Measurements from ENCODE around the gene CST9.
"Not testable (repeated sequence)": the region's sequence is repeated elsewhere in the genome, so short reads cannot be mapped to it uniquely, and the experiment has no call there.

The CST9 gene

DNA sequence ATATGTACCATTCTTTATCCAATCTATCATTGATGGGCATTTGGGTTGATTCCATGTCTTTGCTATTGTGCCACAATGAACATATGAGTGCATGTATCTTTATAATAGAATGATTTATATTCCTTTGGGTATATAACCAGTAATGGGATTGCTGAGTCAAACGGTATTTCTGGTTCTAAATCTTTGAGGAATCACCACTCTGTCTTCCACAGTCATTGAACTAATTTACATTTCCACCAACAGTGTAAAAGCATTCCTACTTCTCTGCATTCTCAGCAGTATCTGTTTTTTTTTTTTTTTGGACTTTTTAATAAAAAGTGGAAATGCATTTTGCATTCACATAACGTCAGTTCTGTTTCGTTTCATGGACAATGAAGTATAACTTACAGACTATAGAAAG, 16.7 kb upstream of the CST9 start:
- not testable (repeated sequence) for DNase-seq

DNA sequence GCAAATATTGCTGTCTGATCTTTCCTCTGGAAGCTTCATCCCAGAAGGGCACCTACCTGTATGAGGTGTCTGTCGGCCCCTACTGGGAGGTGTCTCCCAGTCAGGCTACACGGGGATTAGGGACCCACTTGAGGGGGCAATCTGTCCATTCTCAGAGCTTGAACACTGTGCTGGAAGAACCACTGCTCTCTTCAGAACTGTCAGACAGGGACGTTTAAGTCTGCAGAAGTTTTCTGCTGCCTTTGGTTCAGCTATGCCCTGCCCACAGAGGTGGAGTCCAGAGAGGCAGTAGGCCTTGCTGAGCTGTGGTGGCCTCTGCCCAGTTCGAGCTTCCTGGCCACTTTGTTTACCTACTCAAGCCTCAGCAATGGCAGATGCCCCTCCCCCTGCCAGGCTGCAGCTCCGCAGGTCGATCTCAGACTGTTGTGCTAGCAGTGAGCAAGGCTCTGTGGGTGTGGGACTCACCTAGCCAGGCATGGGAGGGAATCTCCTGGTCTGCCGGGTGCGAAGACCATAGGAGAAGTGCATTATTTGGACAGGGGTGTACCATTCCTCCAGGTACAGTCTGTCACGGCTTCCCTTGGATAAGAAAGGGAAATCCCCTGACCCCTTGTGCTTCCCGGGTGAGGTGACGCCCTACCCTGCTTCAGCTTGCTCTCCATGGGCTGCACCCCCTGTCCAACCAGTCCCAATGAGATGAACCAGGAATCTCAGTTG, 15.1 kb upstream of the CST9 start:
- DNase-seq = not testable (repeated sequence)

DNA sequence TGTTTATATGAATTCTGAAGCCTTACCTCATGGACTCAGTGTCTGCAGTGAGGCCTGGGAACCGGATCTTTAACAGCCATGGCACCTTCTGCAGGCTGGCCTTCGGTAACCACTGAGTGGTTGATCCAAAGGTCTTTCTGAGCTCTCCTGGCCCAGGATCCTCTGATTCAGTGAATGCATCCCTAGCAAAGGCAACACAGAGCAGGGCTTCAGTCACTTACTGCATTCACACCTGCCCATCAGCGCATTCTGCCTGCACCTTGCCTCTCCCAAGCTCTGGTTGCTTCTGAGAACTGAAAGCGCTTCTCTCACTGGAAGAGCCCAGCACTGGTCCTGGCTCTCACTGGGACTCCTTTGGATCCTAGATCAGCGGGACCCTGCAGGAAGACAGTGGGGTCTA, 8.4 kb upstream of the CST9 start:
- no peak for DNase-seq

- DNase-seq = no peak
Measured at GRCh38 chr20:23613676-23614075, 8.0 kb upstream of the CST9 start.

DNA sequence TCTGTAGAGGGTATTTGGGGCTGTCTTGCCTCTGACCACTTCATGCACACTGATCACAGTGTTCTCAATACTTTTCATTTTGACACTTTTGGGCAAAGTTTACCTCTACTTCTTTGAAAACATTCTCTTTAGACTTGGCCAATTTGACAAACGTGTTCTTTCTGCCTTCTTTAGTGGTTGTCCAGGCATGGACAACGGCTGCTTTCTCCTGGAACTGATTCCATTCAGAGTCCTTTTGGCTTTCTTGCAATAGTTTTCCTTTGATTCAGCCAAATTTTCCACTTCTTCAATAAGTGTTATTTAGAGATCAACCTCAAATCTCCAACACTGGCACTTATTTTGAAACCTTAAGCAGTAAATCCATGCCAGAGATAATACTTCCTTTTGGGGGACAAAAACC, 6.7 kb upstream of the CST9 start:
- no peak for DNase-seq

DNA sequence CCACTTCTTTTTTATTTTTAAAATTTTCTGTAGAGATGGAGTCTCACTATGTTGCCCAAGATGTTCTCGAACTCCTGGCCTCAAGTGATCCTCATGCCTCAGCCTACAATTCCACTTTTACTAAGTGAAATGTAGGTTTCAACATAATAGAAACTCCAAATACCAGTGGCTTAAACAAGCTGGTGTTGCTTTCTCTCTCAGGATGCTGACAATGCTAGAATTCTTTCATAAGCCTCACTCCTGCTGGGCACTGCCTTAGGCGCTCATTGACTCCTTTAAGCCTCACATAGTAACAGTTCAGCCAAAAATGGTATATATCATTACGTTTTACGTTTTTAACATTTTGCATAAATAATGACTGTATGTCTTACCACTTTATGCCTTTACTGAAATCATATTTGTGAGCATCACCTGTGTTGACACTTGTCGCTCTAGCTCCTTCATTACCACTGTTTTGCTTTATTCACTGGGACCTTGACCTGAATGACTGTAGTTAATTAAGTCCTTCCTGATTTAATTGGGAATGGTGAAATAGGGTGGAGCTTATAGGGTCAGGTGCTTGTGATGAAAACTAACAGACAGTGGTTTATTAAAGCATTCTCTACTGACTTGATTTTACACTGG, 3.9 kb upstream of the CST9 start:
- DNase-seq = no peak

- no peak for DNase-seq
Measured at GRCh38 chr20:23608251-23608846, 2.6 kb upstream of the CST9 start.

DNA sequence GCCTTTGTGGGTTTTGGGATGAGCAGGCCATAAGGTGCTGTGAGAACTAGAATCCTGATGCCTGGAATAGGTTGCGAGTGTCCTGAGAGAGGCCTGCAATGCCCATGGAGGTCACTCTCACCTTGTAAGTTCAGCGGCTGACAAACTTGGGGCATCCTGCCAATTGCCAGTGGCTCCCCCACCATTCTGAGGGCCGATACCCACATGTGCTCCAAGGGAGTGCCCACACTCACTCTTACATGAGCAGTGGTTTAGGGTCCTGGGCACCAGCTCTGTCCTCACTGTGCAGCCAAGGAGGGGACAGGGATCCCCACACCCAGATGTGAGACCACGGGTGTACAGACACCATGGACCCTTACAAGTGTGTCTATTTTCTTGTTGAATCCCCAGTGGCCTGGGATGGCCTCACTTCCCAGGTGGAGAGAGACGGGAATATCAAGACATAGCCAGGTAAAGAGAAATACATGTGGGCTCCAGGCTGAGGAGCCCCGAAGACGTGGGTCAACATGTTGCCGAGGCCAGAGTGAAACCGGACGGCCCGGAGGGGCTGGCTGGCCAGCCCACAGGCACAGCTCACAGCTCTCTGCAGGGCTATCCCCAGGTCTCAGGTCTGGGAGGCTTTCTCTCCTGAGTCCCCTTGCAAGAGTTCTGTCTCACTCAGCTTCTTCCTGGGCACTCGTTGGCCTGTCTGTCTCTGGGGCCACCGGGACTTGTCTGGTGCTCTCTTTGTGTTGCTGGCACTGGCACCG, 2.0 kb upstream of the CST9 start:
- no peak for DNase-seq

- peak; percentile 59 for DNase-seq
Measured at GRCh38 chr20:23606652-23607049, 934 bp upstream of the CST9 start.

- DNase-seq = no peak
Measured at GRCh38 chr20:23604306-23604705, 1.4 kb downstream of the CST9 start.

GRCh38 chr20:23603321-23603720, 2.4 kb downstream of the CST9 start:
- DNase-seq = no peak

DNA sequence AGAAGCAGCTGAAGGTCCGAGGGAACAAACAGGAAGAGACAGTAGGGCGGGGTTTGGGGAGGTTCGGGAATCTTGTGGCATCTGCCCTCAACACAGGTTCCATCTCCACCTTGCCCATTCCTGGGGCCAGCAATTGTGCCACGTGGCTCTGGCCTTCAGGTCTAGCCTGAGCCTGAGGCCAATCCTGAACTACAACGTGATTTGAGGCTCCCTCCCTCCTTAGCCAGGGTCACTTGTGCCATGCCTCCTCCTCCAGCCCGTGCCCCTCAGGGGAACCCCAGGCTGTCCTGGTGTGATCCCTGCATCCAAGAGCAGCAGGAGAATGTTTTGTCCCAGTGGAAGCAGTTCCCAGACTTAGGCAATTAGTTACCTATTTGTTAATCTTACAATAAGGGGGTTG, 3.0 kb downstream of the CST9 start:
- DNase-seq = no peak

DNA sequence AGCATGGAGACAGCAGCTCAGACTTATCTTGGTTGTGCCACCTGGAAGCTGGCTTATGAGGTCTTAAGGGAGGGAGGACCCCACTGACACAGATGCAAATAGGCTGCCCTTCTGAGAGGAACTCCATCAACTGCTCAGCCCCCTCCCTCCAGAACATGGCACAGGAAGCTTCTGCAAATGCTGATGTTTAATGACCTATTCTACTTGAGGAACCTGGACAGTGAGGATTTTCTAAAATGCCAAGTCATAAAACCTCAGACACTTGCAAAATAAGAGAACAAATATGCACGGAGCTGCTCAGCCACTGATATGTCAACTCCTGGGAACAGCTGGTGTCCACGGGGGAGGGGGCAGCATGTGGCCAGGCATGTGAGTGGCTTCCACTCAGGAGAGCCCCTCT, 3.5 kb downstream of the CST9 start:
- DNase-seq = no peak

DNA sequence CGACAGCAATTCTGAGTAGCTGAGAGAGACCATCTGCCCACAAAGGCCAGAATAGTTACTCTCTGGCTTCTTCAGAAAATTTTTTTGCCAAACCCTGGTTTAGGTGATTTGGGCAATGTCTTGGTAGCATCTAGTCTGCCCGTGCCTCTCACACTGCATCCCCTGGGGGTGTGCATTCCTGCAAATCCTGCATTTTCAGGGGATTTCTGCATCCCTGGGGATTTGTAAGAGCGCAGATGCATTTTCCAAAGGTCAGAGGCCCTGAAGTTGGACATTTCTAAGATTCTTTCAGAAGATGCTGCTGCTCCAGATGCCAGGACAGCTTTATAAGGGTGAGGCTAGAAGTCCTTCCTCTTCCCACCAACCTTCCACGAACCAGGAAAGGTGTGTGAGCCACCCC, 4.0 kb downstream of the CST9 start:
- DNase-seq = no peak

- no peak for DNase-seq
Measured at GRCh38 chr20:23598481-23598880, 7.2 kb downstream of the CST9 start.

- no peak for DNase-seq
Measured at GRCh38 chr20:23596579-23597250, 9.0 kb downstream of the CST9 start.

DNA sequence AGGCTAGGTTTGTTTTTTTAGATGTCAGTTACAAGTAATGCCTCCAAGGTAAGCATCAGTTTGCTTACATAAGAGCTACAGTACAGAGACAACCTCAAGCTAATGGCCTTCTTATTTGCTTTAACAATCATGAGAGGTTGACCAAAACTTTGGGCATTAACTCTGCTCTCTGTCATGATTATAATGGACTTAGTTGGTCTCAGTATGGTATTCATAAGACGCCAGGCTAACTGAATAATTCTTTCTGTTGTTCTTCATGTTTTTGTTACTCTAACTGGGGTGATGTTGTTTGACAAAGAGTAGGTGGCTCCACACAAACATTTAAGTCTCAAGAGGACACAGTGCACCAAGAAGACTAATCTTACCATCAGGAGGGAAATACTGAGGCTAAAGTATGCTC, 9.8 kb downstream of the CST9 start:
- no peak for DNase-seq

GRCh38 chr20:23588434-23589403, 17.0 kb downstream of the CST9 start:
- DNase-seq = no peak

- DNase-seq = no peak
Measured at GRCh38 chr20:23587631-23588030, 18.1 kb downstream of the CST9 start.

DNA sequence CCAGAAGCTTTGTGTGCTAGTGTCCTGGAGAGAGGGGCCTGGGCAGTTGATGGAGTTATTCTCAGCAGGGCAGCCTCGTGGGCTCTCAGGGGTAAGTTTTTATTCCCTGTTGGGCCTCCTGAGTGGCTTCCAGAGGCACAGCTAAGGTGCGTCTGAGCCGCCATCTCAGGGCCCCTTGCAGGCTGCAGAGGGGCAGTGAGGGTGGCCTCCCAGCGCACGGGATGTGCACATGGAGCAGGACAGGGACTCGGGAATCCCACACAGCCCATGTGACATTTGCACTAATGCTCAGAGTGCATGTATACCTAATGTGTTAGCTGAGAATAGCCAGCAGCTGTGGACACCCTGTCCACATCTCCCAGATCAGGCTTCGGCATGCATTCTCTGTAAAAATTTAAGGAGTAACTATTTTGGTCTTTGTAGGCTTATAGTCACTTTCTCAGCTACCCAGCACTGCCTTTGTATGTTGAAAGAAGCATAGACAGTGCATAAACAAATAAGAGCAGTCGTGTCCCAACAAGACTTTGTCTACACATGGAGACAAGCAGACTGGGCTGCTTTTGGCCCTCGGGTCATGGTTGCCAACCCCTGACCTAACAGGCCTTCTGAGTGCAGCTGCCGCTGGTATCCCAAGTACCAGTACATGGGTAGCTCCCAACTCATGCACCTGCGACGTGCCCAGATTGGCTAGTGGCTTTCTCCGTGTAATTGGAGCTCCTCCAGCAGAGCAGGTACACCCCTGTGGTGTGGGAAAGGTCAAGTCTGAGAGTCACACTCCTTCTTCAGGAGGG, 18.8 kb downstream of the CST9 start:
- no peak for DNase-seq
